ENCODE measurements around the gene COMMD6.
"Not testable (repeated sequence)": the region's sequence is repeated elsewhere in the genome, so short reads cannot be mapped to it uniquely, and the experiment has no call there.

COMMD6 gene

GRCh38 chr13:75555836-75556235 is 18.2 kb upstream of the COMMD6 start:
- Histone ChIP-seq H3K36me3 (peaks cover 37% of the 10 kb centered on the region), H3K9ac (no peak overlapping the region), H3K4me1 (peaks cover 13% of the 10 kb centered on the region), H3K4me2 (no peak overlapping the region), H3K4me3 (no peak overlapping the region), H4K20me1 (peaks cover 12% of the 10 kb centered on the region; the same call in 1 of the 2 replicates), H3K27me3 (no peaks in the 10 kb centered on the region), H3K27ac (no peak overlapping the region), H3K9me3 (no peaks in the 10 kb centered on the region)
- TF ChIP-seq Cebpa-rat (IDR thresholded peaks at IDR 0.05): no peak

DNA sequence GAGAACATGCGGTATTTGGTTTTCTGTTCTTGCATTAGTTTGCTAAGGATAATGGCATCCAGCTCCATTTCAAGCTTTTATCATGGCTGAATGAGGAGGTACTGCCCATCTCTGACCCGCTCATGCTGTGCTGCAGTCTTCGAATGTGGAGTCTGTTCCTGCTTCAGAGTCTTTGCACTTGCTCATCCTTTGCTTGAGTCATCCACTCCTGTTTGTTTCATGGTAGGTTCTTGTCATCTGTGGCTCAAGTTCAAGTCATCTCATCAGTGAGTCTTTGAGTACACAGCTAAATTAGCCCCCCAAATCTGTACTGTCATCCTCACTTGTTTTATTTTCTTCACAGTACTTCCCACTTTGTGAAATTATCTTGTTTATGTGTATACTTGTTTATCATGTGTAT is 17.3 kb upstream of the COMMD6 start:
- Histone ChIP-seq H3K27ac (no peak overlapping the region), H3K27me3 (no peaks in the 10 kb centered on the region), H3K4me3 (no peak overlapping the region), H3K9ac (no peak overlapping the region), H3K9me3 (no peaks in the 10 kb centered on the region), H3K4me1 (peaks cover 19% of the 10 kb centered on the region), H3K36me3 (peaks cover 31% of the 10 kb centered on the region), H4K20me1 (peaks cover 18% of the 10 kb centered on the region; the same call in 1 of the 2 replicates), H3K4me2 (no peak overlapping the region)
- no peak for TF ChIP-seq Cebpa-rat (IDR thresholded peaks at IDR 0.05)

DNA sequence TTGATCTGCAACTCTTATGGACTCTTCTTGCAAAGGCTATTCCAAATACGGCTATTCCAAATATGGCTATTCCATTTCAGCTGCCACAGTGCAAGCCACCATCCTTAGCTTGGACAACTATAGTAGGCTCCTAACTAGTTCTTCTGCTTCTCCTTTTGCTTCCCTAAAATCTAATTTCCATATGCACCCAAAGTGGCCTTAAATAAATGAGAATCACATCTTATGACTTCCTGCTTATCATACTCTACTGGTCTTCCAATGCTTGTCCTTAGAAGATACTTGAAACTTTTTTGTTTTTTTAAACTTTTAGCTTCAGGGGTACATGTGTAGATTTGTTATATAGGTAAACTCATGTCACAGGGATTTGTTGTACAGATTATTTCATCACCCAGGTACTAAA is 16.8 kb upstream of the COMMD6 start:
- Histone ChIP-seq H3K36me3 (peaks cover 31% of the 10 kb centered on the region), H4K20me1 (peaks cover 18% of the 10 kb centered on the region; the same call in 1 of the 2 replicates), H3K9ac (no peak overlapping the region), H3K4me3 (no peak overlapping the region), H3K27me3 (no peaks in the 10 kb centered on the region), H3K4me1 (peaks cover 19% of the 10 kb centered on the region), H3K27ac (no peak overlapping the region), H3K9me3 (no peaks in the 10 kb centered on the region), H3K4me2 (no peak overlapping the region)
- TF ChIP-seq Cebpa-rat (IDR thresholded peaks at IDR 0.05): no peak

- H4K20me1 ChIP-seq: peaks cover 10% of the 10 kb centered on the region; the same call in 1 of the 2 replicates
- H3K4me2 ChIP-seq: peak overlapping the region; percentile 82
- peaks cover 19% of the 10 kb centered on the region for H3K4me1 ChIP-seq
- H3K36me3 ChIP-seq: peaks cover 19% of the 10 kb centered on the region
- H3K27ac ChIP-seq: peak overlapping the region; percentile 98
- H3K4me3 ChIP-seq: peak overlapping the region; percentile 92
- peak overlapping the region; percentile 97 for H3K9ac ChIP-seq
- H3K9me3 ChIP-seq: no peaks in the 10 kb centered on the region
- no peak for TF ChIP-seq Cebpa-rat (IDR thresholded peaks at IDR 0.05)
- H3K27me3 ChIP-seq: no peaks in the 10 kb centered on the region
These were observed 12.5 kb upstream of the COMMD6 start for GRCh38 chr13:75550159-75550567.

DNA sequence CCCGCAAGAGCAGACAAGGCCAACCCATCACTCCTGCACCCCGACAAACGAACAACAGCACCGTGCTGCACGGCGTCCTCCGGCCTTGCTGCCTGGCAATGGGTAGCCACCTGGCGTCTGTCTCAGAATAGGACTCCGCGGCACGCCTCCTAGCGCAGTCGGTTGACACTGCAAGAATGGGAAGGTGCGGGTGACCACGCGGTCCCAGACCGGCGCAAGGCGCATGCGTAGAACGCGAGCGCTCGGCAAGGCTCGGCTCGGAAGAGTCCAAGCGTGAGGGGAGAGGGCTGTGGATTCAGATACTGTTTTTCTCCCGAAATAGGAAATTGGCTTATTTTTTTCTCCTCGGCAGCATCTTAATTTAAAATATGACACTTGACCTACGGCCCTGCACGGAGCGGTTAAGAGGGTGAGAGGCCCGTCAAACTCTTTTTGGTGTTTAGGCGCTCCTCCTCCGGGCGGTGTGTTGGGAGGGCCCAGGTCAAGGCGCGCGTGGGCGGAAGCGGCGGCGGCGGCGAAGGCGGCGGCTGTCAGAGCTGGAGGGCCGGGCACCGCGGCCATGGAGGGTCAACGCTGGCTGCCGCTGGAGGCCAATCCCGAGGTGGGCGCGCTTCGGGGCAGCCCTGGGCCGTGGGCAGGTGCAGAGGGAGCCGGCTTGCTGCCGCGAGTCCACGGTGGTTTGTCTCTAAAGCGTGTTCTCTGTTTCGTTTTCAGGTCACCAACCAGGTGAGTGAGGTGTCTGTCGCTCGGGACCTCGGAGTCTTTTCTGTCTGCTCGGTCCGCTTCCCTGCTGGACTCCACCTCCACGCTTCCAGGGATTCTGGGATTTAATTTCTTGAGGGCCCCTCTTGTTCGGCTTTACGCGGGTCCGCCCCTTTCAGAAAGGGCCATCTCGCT is 11.9 kb upstream of the COMMD6 start, which contains the start of gene UCHL3:
TSS of gene UCHL3 (plus strand) at position 530 of the 897 bp plus-strand sequence. CDS start at position 560, 30 bp downstream.
- H3K27ac ChIP-seq: peak within 1 kb of the TSS; percentile 98
- peak within 1 kb of the TSS; percentile 97 for H3K9ac ChIP-seq
- peaks cover 19% of the 10 kb centered on the region for H3K4me1 ChIP-seq
- H3K4me2 ChIP-seq: peak within 1 kb of the TSS; percentile 82
- peaks cover 12% of the 10 kb centered on the region for H3K36me3 ChIP-seq
- H4K20me1 ChIP-seq: peaks cover 10% of the 10 kb centered on the region; the same call in 1 of the 2 replicates
- H3K4me3 ChIP-seq: peak within 1 kb of the TSS; percentile 92
- no peak for TF ChIP-seq Cebpa-rat (IDR thresholded peaks at IDR 0.05)
- no peaks in the 10 kb centered on the region for H3K27me3 ChIP-seq
- H3K9me3 ChIP-seq: no peaks in the 10 kb centered on the region

- H3K36me3 ChIP-seq: no peaks in the 10 kb centered on the region
- no peaks in the 10 kb centered on the region for H3K9me3 ChIP-seq
- H3K4me3 ChIP-seq: no peak overlapping the region
- no peak for TF ChIP-seq Cebpa-rat (IDR thresholded peaks at IDR 0.05)
- no peak overlapping the region for H3K9ac ChIP-seq
- no peak overlapping the region for H3K27ac ChIP-seq
- H4K20me1 ChIP-seq: peaks cover 10% of the 10 kb centered on the region; the same call in 1 of the 2 replicates
- H3K4me1 ChIP-seq: peaks cover 19% of the 10 kb centered on the region
- H3K27me3 ChIP-seq: no peaks in the 10 kb centered on the region
- no peak overlapping the region for H3K4me2 ChIP-seq
These were observed 10.3 kb upstream of the COMMD6 start for GRCh38 chr13:75547917-75548316.

GRCh38 chr13:75545386-75545785 is 7.7 kb upstream of the COMMD6 start:
- H4K20me1 ChIP-seq, H3K36me3 ChIP-seq, H3K4me2 ChIP-seq, H3K9me3 ChIP-seq, H3K9ac ChIP-seq, H3K27ac ChIP-seq, H3K4me3 ChIP-seq, H3K27me3 ChIP-seq: not testable (repeated sequence)
- H3K4me1 ChIP-seq: peaks cover 21% of the 10 kb centered on the region

DNA sequence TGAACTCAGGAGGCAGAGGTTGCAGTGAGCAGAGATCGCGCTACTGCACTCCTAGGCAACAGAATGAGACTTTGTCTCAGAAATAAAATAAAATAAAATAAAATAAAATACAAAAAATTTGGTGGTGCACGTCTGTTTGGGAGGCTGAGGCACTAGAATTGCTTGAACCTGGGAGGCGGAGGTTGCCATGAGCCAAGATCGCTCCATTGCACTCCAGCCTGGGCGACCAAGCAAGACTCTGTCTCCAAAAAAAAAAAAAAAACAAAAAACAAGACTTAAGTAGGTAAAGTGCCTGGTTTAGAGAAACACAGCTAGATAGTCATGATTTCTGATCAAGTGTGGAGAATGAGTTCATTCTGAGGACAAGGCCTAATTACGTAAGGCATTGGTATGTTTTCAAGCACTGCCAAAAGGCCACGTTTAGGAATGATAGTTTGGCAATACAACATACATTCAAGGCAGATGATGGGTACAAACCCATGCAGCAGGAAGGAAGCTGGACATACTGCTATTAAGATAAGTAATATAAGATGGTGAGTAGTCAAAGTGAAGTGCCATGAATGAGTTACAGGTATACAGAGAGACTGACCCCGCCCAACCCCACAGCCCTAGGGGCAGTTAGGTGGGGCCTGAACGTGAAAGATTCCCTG is 7.2 kb upstream of the COMMD6 start:
- Histone ChIP-seq H3K27ac (no peak overlapping the region), H3K4me2 (no peak overlapping the region), H3K4me3 (no peak overlapping the region), H3K4me1 (peaks cover 20% of the 10 kb centered on the region), H3K36me3 (no peaks in the 10 kb centered on the region), H3K9ac (no peak overlapping the region), H3K27me3 (no peaks in the 10 kb centered on the region), H3K9me3 (no peaks in the 10 kb centered on the region), H4K20me1 (no peaks in the 10 kb centered on the region)
- no peak for TF ChIP-seq Cebpa-rat (IDR thresholded peaks at IDR 0.05)

DNA sequence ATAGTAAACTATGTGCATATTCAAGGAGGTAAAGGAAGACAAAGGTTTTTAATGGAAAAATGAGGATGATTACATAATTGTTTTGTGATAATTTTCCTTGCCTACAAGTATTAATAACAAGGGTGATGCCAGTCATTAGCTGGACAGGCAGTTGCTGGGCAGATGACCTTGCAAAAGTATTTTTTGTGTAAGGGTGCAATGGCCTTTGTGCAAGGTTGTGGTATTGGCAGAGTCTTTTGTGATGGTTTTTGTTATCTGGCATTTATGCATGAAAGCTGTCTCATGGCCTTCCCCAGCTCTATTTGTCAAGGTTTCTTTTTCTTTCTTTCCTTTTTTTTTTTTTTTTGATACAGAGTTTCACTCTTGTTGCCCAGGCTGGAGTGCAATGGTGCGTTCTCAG is 4.3 kb upstream of the COMMD6 start:
- H3K4me3 ChIP-seq: no peak overlapping the region

GRCh38 chr13:75541287-75541686 is 3.6 kb upstream of the COMMD6 start:
- H3K4me2 ChIP-seq: peak overlapping the region; percentile 45
- no peaks in the 10 kb centered on the region; the same call in 1 of the 2 replicates for H4K20me1 ChIP-seq
- no peak overlapping the region for H3K9ac ChIP-seq
- peaks cover 2% of the 10 kb centered on the region; the same call in 1 of the 2 replicates for H3K36me3 ChIP-seq
- no peak overlapping the region for H3K27ac ChIP-seq
- H3K9me3 ChIP-seq: no peaks in the 10 kb centered on the region
- H3K4me1 ChIP-seq: peaks cover 24% of the 10 kb centered on the region
- no peak overlapping the region for H3K4me3 ChIP-seq
- no peaks in the 10 kb centered on the region for H3K27me3 ChIP-seq
- no peak for TF ChIP-seq Cebpa-rat (IDR thresholded peaks at IDR 0.05)

More for the DNA sequence above, 4.3 kb upstream of the COMMD6 start:
- Histone ChIP-seq H3K27me3 (no peaks in the 10 kb centered on the region), H3K27ac (no peak overlapping the region), H3K4me2 (peak overlapping the region; percentile 45; the same call in 1 of the 2 replicates), H3K9ac (no peak overlapping the region), H4K20me1 (no peaks in the 10 kb centered on the region; the same call in 1 of the 2 replicates), H3K36me3 (no peaks in the 10 kb centered on the region), H3K4me1 (peaks cover 18% of the 10 kb centered on the region), H3K9me3 (no peaks in the 10 kb centered on the region)
- TF ChIP-seq Cebpa-rat (IDR thresholded peaks at IDR 0.05): no peak

Measured in BLaER1 (cell line).